GM18520 (cell line): ENCODE data around the gene LCN6.
"Not testable (repeated sequence)": the region's sequence is repeated elsewhere in the genome, so short reads cannot be mapped to it uniquely, and the experiment has no call there.

ENCODE experiments used
- ATAC-seq: cut with Tn5 transposase; IDR thresholded peaks from one replicate; pipeline ENCODE4 v1.9.1; 2021; ENCODE audit not compliant: unreplicated experiment

Gene LCN6

GRCh38 chr9:136711751-136712689 lies 36.3 kb downstream of the LCN6 start, which contains the start of gene DIPK1B:
Gene DIPK1B (plus strand): TSS chr9:136712572. CDS start chr9:136712666, 94 bp downstream.
- no peak for ATAC-seq

- ATAC-seq, result not testable (repeated sequence)
Measured at GRCh38 chr9:136711219-136711648, 37.1 kb downstream of the LCN6 start.

GRCh38 chr9:136710543-136710942 lies 37.8 kb downstream of the LCN6 start:
- no peak for ATAC-seq

- no peak for ATAC-seq
Measured at GRCh38 chr9:136709454-136710109, 38.7 kb downstream of the LCN6 start.

GRCh38 chr9:136707849-136708517 lies 40.3 kb downstream of the LCN6 start:
- no peak for ATAC-seq

- ATAC-seq, result no peak
Measured at GRCh38 chr9:136707011-136707410, 41.3 kb downstream of the LCN6 start.

- ATAC-seq, result no peak
Measured at GRCh38 chr9:136705564-136705963, 42.8 kb downstream of the LCN6 start.

- ATAC-seq, result not testable (repeated sequence)
Measured at GRCh38 chr9:136704741-136705140, 43.6 kb downstream of the LCN6 start.

GRCh38 chr9:136703276-136703860 lies 45.0 kb downstream of the LCN6 start:
- no peak for ATAC-seq

- ATAC-seq, result no peak
Measured at GRCh38 chr9:136701668-136702053, 46.7 kb downstream of the LCN6 start.

- ATAC-seq, result no peak
Measured at GRCh38 chr9:136700959-136701667, 47.2 kb downstream of the LCN6 start.

- ATAC-seq, result no peak
Measured at GRCh38 chr9:136700304-136700703, 48.0 kb downstream of the LCN6 start.

- no peak for ATAC-seq
Measured at GRCh38 chr9:136698635-136699246, 49.6 kb downstream of the LCN6 start.

- no peak for ATAC-seq
Measured at GRCh38 chr9:136697821-136698526, 50.4 kb downstream of the LCN6 start.

- no peak for ATAC-seq
Measured at GRCh38 chr9:136697146-136697820, 51.0 kb downstream of the LCN6 start.

GRCh38 chr9:136696502-136696901 lies 51.8 kb downstream of the LCN6 start:
- no peak for ATAC-seq

GRCh38 chr9:136695955-136696354 lies 52.4 kb downstream of the LCN6 start:
- ATAC-seq, result no peak

- no peak for ATAC-seq
Measured at GRCh38 chr9:136695435-136695895, 52.9 kb downstream of the LCN6 start.

GRCh38 chr9:136694872-136695247 lies 53.5 kb downstream of the LCN6 start:
- ATAC-seq, result no peak
